ENCODE results near the gene DPEP1. TPM values are rescaled to one million over a fixed set of nuclear protein-coding genes. Genes with fewer than 3 reads are reported as not detected.

Gene DPEP1
- total and polyA plus RNA-seq, 2 experiments from 2014 or later, result not detected

DNA sequence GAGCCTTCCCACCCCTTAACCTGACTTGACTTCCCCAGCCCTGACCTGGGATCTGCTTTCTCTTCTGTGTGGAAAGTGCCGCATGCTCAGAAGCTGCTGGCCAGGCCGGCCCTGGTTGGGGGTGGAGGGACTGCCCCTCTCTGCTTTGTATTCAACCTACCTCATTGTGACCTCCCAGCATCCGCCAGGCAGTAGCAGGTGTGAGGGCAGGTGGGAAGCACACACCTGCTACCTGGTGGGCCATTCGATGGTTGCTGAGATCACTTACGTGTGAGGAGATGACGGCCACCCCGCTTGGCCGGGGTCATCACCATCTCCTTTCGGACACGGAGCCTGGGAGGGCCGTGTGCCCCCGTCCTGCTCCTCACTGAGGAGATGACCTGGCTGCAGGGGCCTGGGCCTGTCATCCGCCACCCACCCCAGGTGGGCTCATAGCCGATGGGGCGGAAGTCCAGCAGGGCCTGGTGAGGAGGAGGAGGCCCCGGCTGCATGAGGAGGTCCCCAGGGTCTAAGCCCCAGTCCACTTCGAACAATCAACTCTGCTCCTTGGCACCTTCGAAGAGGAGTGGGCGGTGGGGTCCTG is 30.7 kb upstream of the DPEP1 start:
- no peaks in the 10 kb centered on the region for H3K79me2 ChIP-seq (ENCODE audit: insufficient read depth)
- H3K4me2 ChIP-seq (ENCODE audit: unreplicated experiment), result peak overlapping the region; percentile 30
- DNase-seq, result no peak
- in situ Hi-C loops (cut with MboI), result no loop called here
- H3K4me1 ChIP-seq (ENCODE audit: insufficient read depth), result peaks cover 16% of the 10 kb centered on the region
- no peaks in the 10 kb centered on the region for H4K20me1 ChIP-seq (ENCODE audit: insufficient read depth)
- H3F3A ChIP-seq (ENCODE audit: insufficient read depth), result peaks cover 16% of the 10 kb centered on the region
- 87 to 89% methylated on average over 19 of the region's 19 CpGs for WGBS, 2 experiments (ENCODE audit: low coverage in 1 of 2, low lambda C conversion rate in 2 of 2, missing lambda C conversion rate in 2 of 2)
- peak overlapping the region; percentile 46; the same call in 1 of the 2 replicates for H3K9ac ChIP-seq
- H3K36me3 ChIP-seq (ENCODE audit: low read depth), result no peaks in the 10 kb centered on the region
- no peak overlapping the region for H3K4me3 ChIP-seq
- TF ChIP-seq EZH2 (IDR thresholded peaks at IDR 0.05; ENCODE audit: insufficient read depth, poor library complexity, severe bottlenecking), result no peak
- TF ChIP-seq EZH2phosphoT487 (IDR thresholded peaks at IDR 0.05; ENCODE audit: insufficient read depth, low read depth), result no peak
- H3K27me3 ChIP-seq (replicated peaks; ENCODE audit: insufficient read depth), result no peaks in the 10 kb centered on the region
- H2AFZ ChIP-seq, result peak overlapping the region; percentile 45; the same call in 1 of the 2 replicates
- H3K9me3 ChIP-seq (ENCODE audit: low read depth), result no peaks in the 10 kb centered on the region
- no peak overlapping the region for H3K27ac ChIP-seq
- no peaks in the 10 kb centered on the region for H3K9me2 ChIP-seq (ENCODE audit: insufficient read depth)

GRCh38 chr16:89583197-89583894 is 30.1 kb upstream of the DPEP1 start:
- Histone ChIP-seq H3F3A (ENCODE audit: insufficient read depth) (peaks cover 16% of the 10 kb centered on the region), H2AFZ (no peak overlapping the region), H3K79me2 (ENCODE audit: insufficient read depth) (no peaks in the 10 kb centered on the region), H3K4me1 (ENCODE audit: insufficient read depth) (peaks cover 16% of the 10 kb centered on the region), H3K9ac (no peak overlapping the region), H3K9me3 (ENCODE audit: low read depth) (no peaks in the 10 kb centered on the region), H3K4me3 (no peak overlapping the region), H3K27ac (no peak overlapping the region), H3K27me3 (replicated peaks; ENCODE audit: insufficient read depth) (no peaks in the 10 kb centered on the region), H3K36me3 (ENCODE audit: low read depth) (no peaks in the 10 kb centered on the region), H3K4me2 (ENCODE audit: unreplicated experiment) (no peak overlapping the region), H4K20me1 (ENCODE audit: insufficient read depth) (no peaks in the 10 kb centered on the region), H3K9me2 (ENCODE audit: insufficient read depth) (no peaks in the 10 kb centered on the region)
- WGBS, 2 experiments (ENCODE audit: low coverage in 1 of 2, low lambda C conversion rate in 2 of 2, missing lambda C conversion rate in 2 of 2), result 84 to 89% methylated on average over 28 to 36 of the region's 36 CpGs
- TF ChIP-seq EZH2 (IDR thresholded peaks at IDR 0.05; ENCODE audit: insufficient read depth, poor library complexity, severe bottlenecking), result no peak
- no peak for TF ChIP-seq EZH2phosphoT487 (IDR thresholded peaks at IDR 0.05; ENCODE audit: insufficient read depth, low read depth)
- no peak for DNase-seq
- in situ Hi-C loops (cut with MboI), result no loop called here

GRCh38 chr16:89583895-89584644 is 29.4 kb upstream of the DPEP1 start:
- TF ChIP-seq EZH2phosphoT487 (IDR thresholded peaks at IDR 0.05; ENCODE audit: insufficient read depth, low read depth) (no peak), EZH2 (IDR thresholded peaks at IDR 0.05; ENCODE audit: insufficient read depth, poor library complexity, severe bottlenecking) (no peak)
- in situ Hi-C loops (cut with MboI), result no loop called here
- H3K27ac ChIP-seq, result no peak overlapping the region

DNA sequence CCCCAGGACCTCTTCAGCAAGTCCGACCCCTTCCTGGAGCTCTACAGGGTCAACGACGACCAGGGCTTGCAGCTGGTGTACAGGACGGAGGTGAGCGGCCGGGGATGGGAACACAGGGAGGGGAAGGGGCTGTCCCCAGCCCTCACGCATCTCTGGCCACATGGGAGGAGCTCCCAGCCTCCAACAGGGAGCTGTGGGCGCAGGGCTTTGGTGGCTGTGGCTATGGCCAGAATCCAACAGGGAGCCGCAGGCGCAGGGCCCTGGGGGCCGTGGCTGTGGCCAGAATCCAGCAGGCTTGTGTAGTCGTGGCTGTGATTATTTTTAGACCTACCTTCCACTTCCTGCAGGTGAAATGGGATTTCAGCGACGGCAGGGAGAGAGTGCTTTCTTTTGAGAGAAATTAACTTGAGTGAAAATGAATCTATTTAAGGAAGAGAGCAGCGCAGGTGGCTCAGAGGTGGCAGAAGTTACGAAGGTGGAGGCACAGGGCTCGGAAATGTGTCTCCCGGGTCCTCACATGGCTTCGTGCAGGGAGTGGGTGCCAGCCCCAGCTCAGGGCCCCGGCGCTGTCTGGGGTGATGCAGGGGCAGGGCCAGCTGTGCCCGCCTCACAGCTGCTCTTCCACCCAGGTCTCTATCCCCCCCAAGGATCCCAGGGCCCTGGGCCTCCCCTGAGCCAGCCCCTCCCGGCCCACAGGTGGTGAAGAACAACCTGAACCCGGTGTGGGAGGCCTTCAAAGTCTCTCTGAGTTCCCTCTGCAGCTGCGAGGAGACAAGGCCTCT is 28.5 kb upstream of the DPEP1 start:
- no peaks in the 10 kb centered on the region for H3K79me2 ChIP-seq (ENCODE audit: insufficient read depth)
- in situ Hi-C loops (cut with MboI), result no loop called here
- no peak overlapping the region for H2AFZ ChIP-seq
- no peaks in the 10 kb centered on the region for H3K9me2 ChIP-seq (ENCODE audit: insufficient read depth)
- H3K27ac ChIP-seq, result no peak overlapping the region
- no peaks in the 10 kb centered on the region for H3K9me3 ChIP-seq (ENCODE audit: low read depth)
- no peak for DNase-seq
- no peaks in the 10 kb centered on the region for H4K20me1 ChIP-seq (ENCODE audit: insufficient read depth)
- H3K9ac ChIP-seq, result no peak overlapping the region
- H3F3A ChIP-seq (ENCODE audit: insufficient read depth), result peaks cover 16% of the 10 kb centered on the region
- no peak for TF ChIP-seq EZH2phosphoT487 (IDR thresholded peaks at IDR 0.05; ENCODE audit: insufficient read depth, low read depth)
- TF ChIP-seq EZH2 (IDR thresholded peaks at IDR 0.05; ENCODE audit: insufficient read depth, poor library complexity, severe bottlenecking), result no peak
- no peak overlapping the region for H3K4me3 ChIP-seq
- H3K36me3 ChIP-seq (ENCODE audit: low read depth), result no peaks in the 10 kb centered on the region
- H3K4me1 ChIP-seq (ENCODE audit: insufficient read depth), result peaks cover 16% of the 10 kb centered on the region
- H3K27me3 ChIP-seq (replicated peaks; ENCODE audit: insufficient read depth), result no peaks in the 10 kb centered on the region
- 63% methylated on average over 21 to 24 of the region's 25 CpGs for WGBS, 2 experiments (ENCODE audit: low coverage in 1 of 2, low lambda C conversion rate in 2 of 2, missing lambda C conversion rate in 2 of 2)
- H3K4me2 ChIP-seq (ENCODE audit: unreplicated experiment), result no peak overlapping the region

More at GRCh38 chr16:89583895-89584644, 29.4 kb upstream of the DPEP1 start:
- Histone ChIP-seq H3K4me1 (ENCODE audit: insufficient read depth) (peaks cover 16% of the 10 kb centered on the region), H2AFZ (no peak overlapping the region), H3K4me3 (no peak overlapping the region), H3K9ac (no peak overlapping the region), H3K4me2 (ENCODE audit: unreplicated experiment) (no peak overlapping the region), H3K36me3 (ENCODE audit: low read depth) (no peaks in the 10 kb centered on the region), H4K20me1 (ENCODE audit: insufficient read depth) (no peaks in the 10 kb centered on the region), H3K79me2 (ENCODE audit: insufficient read depth) (no peaks in the 10 kb centered on the region), H3K27me3 (replicated peaks; ENCODE audit: insufficient read depth) (no peaks in the 10 kb centered on the region), H3F3A (ENCODE audit: insufficient read depth) (peaks cover 16% of the 10 kb centered on the region), H3K9me3 (ENCODE audit: low read depth) (no peaks in the 10 kb centered on the region), H3K9me2 (ENCODE audit: insufficient read depth) (no peaks in the 10 kb centered on the region)
- 88 to 92% methylated on average over 35 to 49 of the region's 49 CpGs for WGBS, 2 experiments (ENCODE audit: low coverage in 1 of 2, low lambda C conversion rate in 2 of 2, missing lambda C conversion rate in 2 of 2)
- peak; percentile 36 for DNase-seq
